GM10266 (cell line): ENCODE results near the gene ZBTB24.

Experiments used
- DNase-seq: peaks from one replicate; pipeline ENCODE4 v3.0.0; 2012; ENCODE audit errors: extremely low spot score
- CTCF ChIP-seq: IDR thresholded peaks from 2 replicates; pipeline ENCODE4 v1.5.1; 2012; ENCODE audit warnings: mild to moderate bottlenecking, low read depth; ENCODE audit not compliant: control insufficient read depth, insufficient read depth; ENCODE audit errors: missing control alignments

Gene ZBTB24

GRCh38 chr6:109453594-109454495 lies 29.2 kb downstream of the ZBTB24 start:
- DNase-seq = no peak
- no peak for TF ChIP-seq CTCF

- TF ChIP-seq CTCF = no peak
These were observed 29.9 kb downstream of the ZBTB24 start for GRCh38 chr6:109453156-109453555.

GRCh38 chr6:109452181-109452580 lies 30.8 kb downstream of the ZBTB24 start:
- no peak for DNase-seq
- no peak for TF ChIP-seq CTCF

More at GRCh38 chr6:109453156-109453555, 29.9 kb downstream of the ZBTB24 start:
- no peak for DNase-seq

- no peak for DNase-seq
- no peak for TF ChIP-seq CTCF
These were observed 31.6 kb downstream of the ZBTB24 start for GRCh38 chr6:109451376-109451775.

GRCh38 chr6:109450801-109451200 lies 32.2 kb downstream of the ZBTB24 start:
- no peak for TF ChIP-seq CTCF
- DNase-seq = no peak

GRCh38 chr6:109449795-109450673 lies 33.0 kb downstream of the ZBTB24 start:
- TF ChIP-seq CTCF = no peak
- no peak for DNase-seq
